ENCODE measurements around the gene ETV5. TPM values are rescaled to one million over a fixed set of nuclear protein-coding genes. Genes with fewer than 3 reads are reported as not detected.
A peak's percentile ranks its signal among the peaks of the same experiment; 100 is the strongest.

ETV5 gene
- total RNA-seq, 1 donor from 2014 or later = 42.2 TPM

DNA sequence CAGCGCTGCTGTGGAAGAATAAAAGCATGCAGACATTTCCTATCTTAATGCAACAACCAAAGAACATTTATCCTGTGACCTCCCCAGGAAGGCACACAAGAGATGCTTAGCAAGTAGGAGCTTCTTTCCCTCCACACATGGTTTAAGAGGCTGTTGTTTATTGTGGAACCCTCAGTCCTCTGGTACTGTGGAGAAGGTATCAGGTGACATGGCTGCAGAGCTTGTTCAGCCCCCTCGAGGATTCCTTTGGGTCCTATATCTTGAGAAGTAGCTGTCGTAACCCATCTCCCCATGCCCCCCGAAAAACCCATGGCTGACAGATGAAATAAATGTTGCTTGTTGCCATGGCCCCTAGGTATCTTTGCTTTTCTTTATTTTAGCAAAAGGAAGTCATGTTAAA is 20.3 kb upstream of the ETV5 start:
- no peak for DNase-seq (ENCODE audit: extremely low spot score, unreplicated experiment)
- no peak overlapping the region for H3K27ac Mint-ChIP-seq
- H3K27me3 Mint-ChIP-seq = no peaks in the 10 kb centered on the region
- H3K36me3 Mint-ChIP-seq = no peaks in the 10 kb centered on the region
- no peak overlapping the region for H3K4me3 Mint-ChIP-seq
- peaks cover 10% of the 10 kb centered on the region for H3K4me1 Mint-ChIP-seq (ENCODE audit: unreplicated experiment)
- TF ChIP-seq, protein P1, sequence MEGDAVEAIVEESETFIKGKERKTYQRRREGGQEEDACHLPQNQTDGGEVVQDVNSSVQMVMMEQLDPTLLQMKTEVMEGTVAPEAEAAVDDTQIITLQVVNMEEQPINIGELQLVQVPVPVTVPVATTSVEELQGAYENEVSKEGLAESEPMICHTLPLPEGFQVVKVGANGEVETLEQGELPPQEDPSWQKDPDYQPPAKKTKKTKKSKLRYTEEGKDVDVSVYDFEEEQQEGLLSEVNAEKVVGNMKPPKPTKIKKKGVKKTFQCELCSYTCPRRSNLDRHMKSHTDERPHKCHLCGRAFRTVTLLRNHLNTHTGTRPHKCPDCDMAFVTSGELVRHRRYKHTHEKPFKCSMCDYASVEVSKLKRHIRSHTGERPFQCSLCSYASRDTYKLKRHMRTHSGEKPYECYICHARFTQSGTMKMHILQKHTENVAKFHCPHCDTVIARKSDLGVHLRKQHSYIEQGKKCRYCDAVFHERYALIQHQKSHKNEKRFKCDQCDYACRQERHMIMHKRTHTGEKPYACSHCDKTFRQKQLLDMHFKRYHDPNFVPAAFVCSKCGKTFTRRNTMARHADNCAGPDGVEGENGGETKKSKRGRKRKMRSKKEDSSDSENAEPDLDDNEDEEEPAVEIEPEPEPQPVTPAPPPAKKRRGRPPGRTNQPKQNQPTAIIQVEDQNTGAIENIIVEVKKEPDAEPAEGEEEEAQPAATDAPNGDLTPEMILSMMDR (conservative IDR thresholded peaks at IDR 0.05) = no peak
- H3K9me3 Mint-ChIP-seq = peaks cover 8% of the 10 kb centered on the region

DNA sequence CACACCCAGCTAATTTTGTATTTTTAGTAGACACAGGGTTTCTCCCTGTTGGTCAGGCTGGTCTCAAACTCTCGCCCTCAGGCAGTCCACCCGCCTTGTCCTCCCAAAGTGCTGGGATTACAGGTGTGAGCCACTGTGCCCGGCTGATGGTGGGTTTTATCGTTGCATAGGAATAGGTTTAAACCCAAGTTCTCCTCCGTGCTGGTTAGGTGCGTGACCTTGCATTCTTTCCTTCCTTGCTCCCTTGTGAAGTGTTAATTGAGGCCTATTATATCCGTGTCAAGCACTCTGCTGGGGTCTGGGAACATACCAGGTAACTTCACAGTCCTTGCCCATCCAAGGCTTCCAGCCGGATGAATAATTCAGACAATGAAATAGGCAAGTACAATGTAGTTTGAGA is 19.3 kb upstream of the ETV5 start:
- no peaks in the 10 kb centered on the region for H3K27me3 Mint-ChIP-seq
- TF ChIP-seq, protein P1 (conservative IDR thresholded peaks at IDR 0.05) = no peak
- no peak overlapping the region for H3K4me3 Mint-ChIP-seq
- peaks cover 20% of the 10 kb centered on the region for H3K4me1 Mint-ChIP-seq (ENCODE audit: unreplicated experiment)
- H3K9me3 Mint-ChIP-seq = peaks cover 8% of the 10 kb centered on the region
- peak overlapping the region; percentile 14 for H3K27ac Mint-ChIP-seq
- no peak for DNase-seq (ENCODE audit: extremely low spot score, unreplicated experiment)
- H3K36me3 Mint-ChIP-seq = no peaks in the 10 kb centered on the region

DNA sequence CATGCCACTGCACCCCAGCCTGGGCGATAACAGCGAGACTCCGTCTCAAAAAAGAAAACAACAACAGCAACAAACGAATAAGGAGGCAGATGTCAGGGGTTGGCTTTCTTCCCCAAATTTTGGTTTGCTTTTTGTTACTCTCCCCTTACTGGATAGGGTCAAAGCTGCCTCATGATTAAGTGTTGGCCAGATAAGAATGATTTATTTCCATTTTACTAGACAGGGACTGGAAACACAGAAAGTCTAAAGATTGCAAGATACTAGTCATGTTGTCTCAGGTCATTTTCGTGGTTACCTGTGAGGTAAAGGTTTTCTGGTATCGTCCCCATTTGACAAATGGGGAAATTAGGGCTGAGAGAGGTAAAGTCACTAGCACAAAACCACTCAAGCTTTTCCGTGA is 18.6 kb upstream of the ETV5 start:
- no peak overlapping the region for H3K27ac Mint-ChIP-seq
- TF ChIP-seq, protein P1 (conservative IDR thresholded peaks at IDR 0.05) = no peak
- no peak for DNase-seq (ENCODE audit: extremely low spot score, unreplicated experiment)
- H3K36me3 Mint-ChIP-seq = no peaks in the 10 kb centered on the region
- peaks cover 24% of the 10 kb centered on the region for H3K4me1 Mint-ChIP-seq (ENCODE audit: unreplicated experiment)
- H3K4me3 Mint-ChIP-seq = no peak overlapping the region
- H3K27me3 Mint-ChIP-seq = no peaks in the 10 kb centered on the region
- peaks cover 8% of the 10 kb centered on the region for H3K9me3 Mint-ChIP-seq

DNA sequence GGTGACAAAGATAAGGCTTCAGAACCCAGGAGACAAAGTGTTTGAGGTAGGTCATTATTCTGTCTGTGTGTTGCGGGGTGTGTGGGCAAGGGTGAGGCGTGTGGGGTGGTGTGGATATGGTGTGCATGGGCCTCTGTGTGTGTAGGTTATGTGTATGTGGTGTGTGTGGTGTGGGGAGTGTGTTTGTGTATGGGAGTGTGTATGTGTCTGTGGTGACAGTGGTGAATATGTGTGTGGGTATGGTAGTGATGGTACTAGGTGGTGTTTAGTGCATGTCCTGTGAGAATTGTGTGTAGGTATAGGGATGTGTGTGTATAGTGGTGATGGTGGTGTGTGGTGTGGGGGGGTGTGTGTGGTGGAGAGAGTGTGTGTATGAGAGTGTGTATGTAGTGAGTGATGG is 16.2 kb upstream of the ETV5 start:
- Mint-ChIP-seq H3K4me3 (peak overlapping the region; percentile 39), H3K27me3 (no peaks in the 10 kb centered on the region), H3K36me3 (no peaks in the 10 kb centered on the region), H3K9me3 (peaks cover 5% of the 10 kb centered on the region), H3K4me1 (ENCODE audit: unreplicated experiment) (peaks cover 33% of the 10 kb centered on the region), H3K27ac (peak overlapping the region; percentile 67)
- TF ChIP-seq, protein P1 (conservative IDR thresholded peaks at IDR 0.05) = no peak
- no peak for DNase-seq (ENCODE audit: extremely low spot score, unreplicated experiment)

DNA sequence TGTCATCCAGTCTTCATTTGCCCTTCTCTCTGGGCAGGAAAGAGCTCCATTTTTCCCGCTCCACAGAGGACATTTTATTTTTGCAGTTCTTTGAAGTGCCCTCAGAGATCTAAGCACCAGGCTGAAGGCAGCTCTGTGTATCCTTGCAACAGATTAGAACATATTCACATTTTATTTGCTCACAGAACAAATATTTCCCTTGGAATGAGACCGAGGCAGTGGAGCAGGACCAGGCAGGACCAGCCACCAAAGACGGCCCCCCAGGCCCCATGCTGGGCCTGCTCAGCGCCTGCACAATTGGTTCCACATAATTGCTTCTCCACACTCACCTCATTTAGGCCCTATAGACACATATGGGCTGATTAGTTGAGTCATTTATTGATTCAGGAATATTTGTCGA is 15.7 kb upstream of the ETV5 start:
- peaks cover 5% of the 10 kb centered on the region for H3K9me3 Mint-ChIP-seq
- no peak for DNase-seq (ENCODE audit: extremely low spot score, unreplicated experiment)
- TF ChIP-seq, protein P1 (conservative IDR thresholded peaks at IDR 0.05) = no peak
- H3K36me3 Mint-ChIP-seq = no peaks in the 10 kb centered on the region
- H3K27me3 Mint-ChIP-seq = peaks cover under 1% of the 10 kb centered on the region
- H3K4me3 Mint-ChIP-seq = peak overlapping the region; percentile 65
- peak overlapping the region; percentile 67 for H3K27ac Mint-ChIP-seq
- peaks cover 33% of the 10 kb centered on the region for H3K4me1 Mint-ChIP-seq (ENCODE audit: unreplicated experiment)

DNA sequence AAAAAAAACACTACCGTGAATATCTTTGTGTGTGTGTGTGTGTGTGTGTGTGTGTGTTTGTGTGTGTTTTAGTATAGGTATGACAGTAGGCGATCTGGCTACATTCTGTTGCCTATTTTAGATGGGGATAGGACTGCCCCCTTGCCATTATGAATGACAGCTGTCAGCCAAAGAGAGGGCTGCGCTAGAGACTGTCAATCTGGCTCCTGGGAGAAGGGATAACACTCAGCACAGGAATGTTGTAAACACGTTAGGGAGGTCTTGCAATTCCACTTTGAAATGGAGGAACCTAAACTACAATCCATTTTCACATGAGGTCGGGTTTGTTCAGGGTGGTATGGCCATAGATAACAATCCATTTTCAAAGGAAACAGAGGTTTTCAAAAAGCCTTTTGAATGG is 14.1 kb upstream of the ETV5 start:
- TF ChIP-seq, protein P1 (conservative IDR thresholded peaks at IDR 0.05) = no peak
- Mint-ChIP-seq H3K36me3 (no peaks in the 10 kb centered on the region), H3K27me3 (peaks cover 2% of the 10 kb centered on the region), H3K27ac (peak overlapping the region; percentile 67), H3K4me3 (peak overlapping the region; percentile 21), H3K9me3 (peaks cover 5% of the 10 kb centered on the region), H3K4me1 (ENCODE audit: unreplicated experiment) (peaks cover 33% of the 10 kb centered on the region)
- no peak for DNase-seq (ENCODE audit: extremely low spot score, unreplicated experiment)
